ENCODE measurements around the gene KLHDC7B. TPM values are rescaled to one million over a fixed set of nuclear protein-coding genes. Genes with fewer than 3 reads are reported as not detected.

The KLHDC7B gene
- total RNA-seq, 1 experiment from 2014 or later, result not detected

GRCh38 chr22:50544746-50545253, 899 bp upstream of the KLHDC7B start:
- TF ChIP-seq ZNF138 (CRISPR knock-in tag; conservative IDR thresholded peaks at IDR 0.05), result no peak
- TF ChIP-seq ZMAT4 (CRISPR knock-in tag; IDR thresholded peaks at IDR 0.05), result no peak
- TF ChIP-seq NFYB (CRISPR knock-in tag; conservative IDR thresholded peaks at IDR 0.05; ENCODE audit: low read depth), result no peak
- TF ChIP-seq FOXP4 (CRISPR knock-in tag; IDR thresholded peaks at IDR 0.05), result no peak
- TF ChIP-seq MXD4 (CRISPR knock-in tag; IDR thresholded peaks at IDR 0.05; ENCODE audit: borderline replicate concordance), result no peak
- no peak for TF ChIP-seq JAZF1 (CRISPR knock-in tag; IDR thresholded peaks at IDR 0.05)
- Mint-ChIP-seq H3K4me3 (no peak overlapping the region), H3K4me1 (no peaks in the 10 kb centered on the region), H3K27ac (no peak overlapping the region), H3K9me3 (no peaks in the 10 kb centered on the region), H3K36me3 (no peaks in the 10 kb centered on the region), H3K27me3 (ENCODE audit: low read depth) (peaks cover 11% of the 10 kb centered on the region)
- no peak for DNase-seq (ENCODE audit: low spot score)
- ChIA-PET POLR2A (no interaction called here), CTCF (no interaction called here)
- no peak for ATAC-seq

- CTCF ChIA-PET, result interaction anchor here (1.0 to 2.5 kb wide), 5 partner anchors 16 to 75 kb away, joined by 3 to 23 read pairs (median 7); partner anchors contain the start of genes SCO2 and SYCE3
- DNase-seq (ENCODE audit: low spot score), result no peak
These were observed 895 bp downstream of the KLHDC7B start for GRCh38 chr22:50546326-50547262.

More at GRCh38 chr22:50546326-50547262, 895 bp downstream of the KLHDC7B start:
- POLR2A ChIA-PET, result no interaction called here
- H3K4me1 Mint-ChIP-seq, result no peaks in the 10 kb centered on the region
- no peak overlapping the region for H3K4me3 Mint-ChIP-seq
- H3K9me3 Mint-ChIP-seq, result no peaks in the 10 kb centered on the region
- TF ChIP-seq ZNF425 (CRISPR knock-in tag; conservative IDR thresholded peaks at IDR 0.05), result no peak
- no peak for TF ChIP-seq USF2 (CRISPR knock-in tag; IDR thresholded peaks at IDR 0.05)
- TF ChIP-seq TP53 (CRISPR knock-in tag; IDR thresholded peaks at IDR 0.05), result no peak
- no peak for TF ChIP-seq PRRX2 (CRISPR knock-in tag; IDR thresholded peaks at IDR 0.05)
- TF ChIP-seq ZNF232 (CRISPR knock-in tag; IDR thresholded peaks at IDR 0.05), result no peak
- no peak for TF ChIP-seq IRF1 (CRISPR knock-in tag; IDR thresholded peaks at IDR 0.05)
- TF ChIP-seq ZSCAN18 (CRISPR knock-in tag; IDR thresholded peaks at IDR 0.05), result no peak
- TF ChIP-seq ZNF416 (CRISPR knock-in tag; IDR thresholded peaks at IDR 0.05), result no peak
- no peak for TF ChIP-seq KAT7 (CRISPR knock-in tag; IDR thresholded peaks at IDR 0.05; ENCODE audit: borderline replicate concordance)
- no peak for TF ChIP-seq NR1H2 (CRISPR knock-in tag; IDR thresholded peaks at IDR 0.05)
- no peak for TF ChIP-seq TEAD1 (CRISPR knock-in tag; IDR thresholded peaks at IDR 0.05)
- no peak for TF ChIP-seq E2F4 (CRISPR knock-in tag; IDR thresholded peaks at IDR 0.05; ENCODE audit: borderline replicate concordance, low read depth)
- TF ChIP-seq CREM (CRISPR knock-in tag; IDR thresholded peaks at IDR 0.05), result no peak
- TF ChIP-seq FOXJ3 (CRISPR knock-in tag; IDR thresholded peaks at IDR 0.05; ENCODE audit: borderline replicate concordance), result no peak
- TF ChIP-seq JAZF1 (CRISPR knock-in tag; IDR thresholded peaks at IDR 0.05), result no peak
- no peak for TF ChIP-seq USF1 (CRISPR knock-in tag; IDR thresholded peaks at IDR 0.05)
- H3K27ac Mint-ChIP-seq, result no peak overlapping the region
- H3K27me3 Mint-ChIP-seq (ENCODE audit: low read depth), result peaks cover 11% of the 10 kb centered on the region
- ATAC-seq, result no peak
- no peaks in the 10 kb centered on the region for H3K36me3 Mint-ChIP-seq
